Measurements from ENCODE around the gene UBE2O.

UBE2O gene

GRCh38 chr17:76414334-76415295 lies 38.3 kb downstream of the UBE2O start:
- DNase-seq (ENCODE audit: low spot score), result peak; percentile 84

DNA sequence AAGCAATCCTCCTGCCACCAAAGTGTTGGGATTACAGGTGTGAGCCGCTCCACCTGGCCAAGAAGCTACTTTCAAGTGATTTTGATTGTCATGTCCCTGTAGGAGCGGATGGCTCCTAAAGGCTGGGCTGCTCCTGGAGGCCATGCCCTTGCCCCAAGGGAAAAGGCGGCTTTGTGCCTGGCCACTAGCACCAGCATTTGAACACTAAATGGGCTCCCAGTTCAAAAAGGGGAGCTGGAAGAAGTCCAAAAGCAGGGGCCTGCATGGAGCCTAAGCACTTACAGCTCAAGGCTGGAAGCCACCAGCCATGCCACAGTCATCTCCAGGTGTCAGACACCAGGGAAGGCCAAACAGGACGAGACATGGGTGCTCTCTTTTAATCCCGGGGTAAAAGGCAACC lies 41.7 kb downstream of the UBE2O start:
- DNase-seq (ENCODE audit: low spot score), result no peak

DNA sequence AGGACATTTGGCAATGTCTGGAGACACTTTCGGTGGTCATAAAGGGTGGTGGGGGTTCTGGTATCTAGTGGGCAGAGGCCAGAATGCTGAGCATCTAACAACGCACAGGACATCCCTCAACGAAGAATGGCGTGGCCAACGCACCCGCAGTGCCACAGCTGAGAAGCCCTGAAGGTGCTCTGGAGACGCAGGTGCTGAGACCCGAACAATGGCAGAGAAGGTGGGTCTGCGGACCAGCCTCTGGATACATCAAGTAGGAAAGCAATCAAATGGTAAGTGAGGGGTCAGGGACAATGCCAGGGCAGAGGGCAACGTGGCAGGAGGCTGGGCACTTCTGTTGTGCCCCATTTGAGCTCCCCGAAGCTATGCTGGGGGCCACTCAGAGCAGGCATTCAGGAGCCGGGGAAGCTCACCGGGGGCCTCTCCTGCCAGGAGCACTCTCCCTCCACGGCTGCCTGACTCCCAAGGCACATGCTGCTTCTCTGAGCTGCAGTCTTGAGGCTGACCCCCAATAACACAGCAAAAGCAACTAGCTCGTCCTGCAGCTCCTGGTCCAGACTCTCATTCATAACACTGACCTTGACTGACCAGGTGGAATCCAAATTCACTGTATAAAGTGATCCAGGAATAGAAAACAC lies 42.5 kb downstream of the UBE2O start:
- DNase-seq (ENCODE audit: low spot score), result no peak

DNA sequence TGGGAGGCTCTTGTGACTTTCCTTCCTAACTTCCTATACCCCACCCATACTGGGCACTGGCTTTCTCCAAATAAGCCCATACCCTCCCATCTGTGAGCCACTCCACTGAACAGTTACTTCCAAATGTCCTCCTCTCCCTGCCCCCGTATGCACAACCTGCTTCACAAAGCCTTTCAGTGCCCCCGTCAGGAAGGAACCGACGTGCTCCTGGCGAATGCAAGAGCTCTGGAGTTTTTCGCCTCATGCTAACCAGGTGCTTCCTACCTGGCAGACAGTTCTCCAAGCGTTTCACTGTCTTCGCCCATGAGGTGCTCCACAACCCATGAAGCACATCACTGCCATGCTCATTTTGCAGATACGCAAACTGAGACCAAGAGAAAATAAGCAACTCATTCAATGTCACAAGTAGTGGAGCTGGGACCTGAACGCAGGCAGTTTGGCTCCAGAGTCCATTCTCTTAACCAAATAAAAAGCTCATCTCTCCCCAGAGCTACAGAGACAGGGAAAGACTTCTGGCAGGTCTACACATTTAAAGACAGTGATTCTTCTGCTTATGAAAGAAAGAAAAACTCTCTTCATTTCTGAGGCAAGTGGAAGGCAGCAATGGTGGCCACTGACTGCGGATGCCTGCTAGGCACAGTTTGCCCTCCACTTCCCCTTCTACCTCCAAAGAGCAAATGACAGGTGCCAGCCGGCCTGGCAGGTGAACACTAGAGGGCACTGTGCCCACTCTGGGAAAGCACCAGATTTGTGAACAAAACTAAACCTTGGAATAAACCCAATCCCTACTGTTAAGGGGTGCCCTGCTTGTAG lies 44.7 kb downstream of the UBE2O start:
- peak; percentile 85 for DNase-seq (ENCODE audit: low spot score)

DNA sequence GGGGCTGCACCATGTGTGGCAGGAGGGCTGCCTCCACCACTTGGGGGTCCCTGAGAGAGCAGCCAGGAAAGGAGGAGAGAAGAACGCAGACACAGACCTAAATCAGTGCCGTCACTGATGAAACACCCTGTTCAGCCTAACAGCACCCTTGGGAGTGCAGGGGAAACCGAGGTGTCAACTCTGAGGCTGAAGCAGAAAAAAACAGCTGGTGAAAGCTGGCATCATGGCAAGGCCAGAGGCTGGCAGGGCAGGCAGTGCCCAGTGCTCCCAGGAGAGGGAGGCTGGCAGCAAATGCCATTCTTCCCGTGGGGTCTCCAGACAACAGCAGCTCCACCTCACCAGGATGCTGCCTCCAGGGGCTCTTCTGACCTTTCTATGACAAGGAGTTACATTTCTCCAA lies 45.4 kb downstream of the UBE2O start:
- DNase-seq (ENCODE audit: low spot score), result no peak

GRCh38 chr17:76405967-76406647 lies 46.8 kb downstream of the UBE2O start:
- peak; percentile 90 for DNase-seq (ENCODE audit: low spot score)

GRCh38 chr17:76405607-76405966 lies 47.4 kb downstream of the UBE2O start:
- no peak for DNase-seq (ENCODE audit: low spot score)

GRCh38 chr17:76404976-76405563 lies 47.9 kb downstream of the UBE2O start:
- DNase-seq (ENCODE audit: low spot score), result no peak

DNA sequence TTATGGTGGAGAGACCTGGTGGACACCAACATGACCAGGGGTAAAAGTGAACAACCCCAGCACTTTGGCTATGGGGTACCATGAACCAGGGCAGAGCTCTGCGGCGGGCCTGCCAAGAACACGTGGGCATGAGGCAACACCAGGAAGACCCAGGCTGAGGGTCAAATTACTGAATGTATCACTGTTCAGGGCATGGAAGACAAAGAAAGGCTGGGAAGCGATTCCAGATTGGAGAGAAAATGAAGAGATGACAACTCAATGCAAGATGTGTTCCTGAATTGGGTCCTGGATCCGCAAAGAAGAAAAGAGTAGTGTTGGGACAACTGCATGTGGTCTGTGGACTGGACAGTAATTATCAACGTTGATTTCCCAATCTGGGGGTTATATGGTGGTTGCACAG lies 48.7 kb downstream of the UBE2O start:
- no peak for DNase-seq (ENCODE audit: low spot score)

DNA sequence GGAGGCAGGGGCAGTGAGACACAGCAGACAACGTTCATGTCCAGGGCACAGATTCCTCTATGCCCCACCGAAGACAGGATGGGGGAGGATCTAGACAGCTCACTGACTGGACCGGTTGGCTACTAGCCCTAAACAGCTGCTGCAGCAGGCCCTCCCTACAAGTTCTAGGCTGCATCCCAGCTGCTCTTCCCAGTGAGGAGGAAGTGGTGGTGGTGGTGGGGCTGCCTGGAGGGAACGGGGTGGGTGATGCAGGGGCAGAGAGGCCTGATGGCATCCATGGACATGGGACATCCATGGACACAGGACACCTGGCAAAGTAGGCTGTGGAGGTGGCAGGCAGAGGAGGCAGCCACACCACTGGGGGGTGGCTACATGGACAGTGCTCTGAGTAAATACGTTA lies 50.2 kb downstream of the UBE2O start:
- no peak for DNase-seq (ENCODE audit: low spot score)

- DNase-seq (ENCODE audit: low spot score), result no peak
Measured at GRCh38 chr17:76399175-76400172, 53.5 kb downstream of the UBE2O start.

GRCh38 chr17:76398523-76399174 lies 54.3 kb downstream of the UBE2O start:
- DNase-seq (ENCODE audit: low spot score), result no peak

DNA sequence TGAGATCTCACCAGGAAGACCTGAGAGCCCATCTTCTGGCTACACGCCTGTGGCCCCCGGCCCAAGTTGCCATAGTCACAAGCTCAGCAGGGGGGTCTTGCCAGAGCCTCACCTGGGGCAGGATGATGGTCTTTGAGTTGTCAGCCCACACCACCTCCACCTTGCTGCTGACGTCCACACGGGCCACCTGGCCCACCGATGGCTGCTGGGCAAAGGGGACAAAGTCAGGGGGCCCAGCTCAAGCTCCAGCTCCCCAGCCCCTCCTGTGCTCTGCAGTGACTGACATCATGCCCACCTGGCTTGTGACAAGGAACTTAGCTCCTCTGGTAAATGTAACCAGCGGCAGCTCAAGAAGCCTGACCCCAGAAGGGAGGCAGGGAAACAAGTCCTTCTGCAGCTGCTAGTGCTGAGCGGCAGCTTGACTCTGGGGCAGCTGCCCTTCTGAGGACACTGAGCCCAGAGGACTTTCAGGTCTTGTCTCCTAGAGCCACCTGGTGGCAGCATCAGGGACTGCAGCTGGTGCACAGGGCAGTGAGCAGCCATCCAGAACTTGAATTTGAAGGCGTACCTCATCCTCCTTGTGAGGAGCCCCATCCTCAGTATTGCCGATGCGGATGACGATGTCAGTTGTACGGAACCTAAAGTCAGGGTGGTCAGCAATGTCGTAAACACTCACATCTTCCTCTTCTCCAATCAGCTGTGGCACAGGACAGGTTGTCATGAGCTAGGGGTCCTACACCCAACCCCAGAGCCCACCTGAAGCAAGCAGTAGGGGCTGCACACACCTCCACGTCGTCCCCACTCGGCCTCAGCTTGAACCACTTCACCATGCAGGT lies 55.0 kb downstream of the UBE2O start:
- peak; percentile 89 for DNase-seq (ENCODE audit: low spot score)

DNA sequence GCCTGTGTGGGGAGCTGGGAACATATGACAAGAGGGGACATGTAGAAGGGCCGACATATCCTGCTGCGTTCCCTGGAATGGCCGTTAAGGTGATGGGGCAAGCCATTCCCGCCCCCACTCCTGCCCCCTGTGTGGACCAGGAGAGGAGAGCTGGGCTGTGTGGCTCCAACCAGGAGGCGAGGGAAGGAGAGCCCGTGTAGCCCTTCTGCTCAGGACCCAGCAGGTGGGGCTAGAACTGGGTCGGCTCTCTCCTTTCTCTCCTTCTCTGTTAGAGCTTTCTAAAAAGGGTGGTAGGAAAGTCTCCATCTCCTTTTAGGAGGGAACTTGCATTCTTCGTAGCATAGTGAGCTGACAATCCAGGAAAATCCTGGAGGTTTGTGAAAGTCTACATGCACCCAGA lies 55.8 kb downstream of the UBE2O start:
- DNase-seq (ENCODE audit: low spot score), result no peak

GRCh38 chr17:76395980-76396379 lies 57.0 kb downstream of the UBE2O start:
- DNase-seq (ENCODE audit: low spot score), result no peak

DNA sequence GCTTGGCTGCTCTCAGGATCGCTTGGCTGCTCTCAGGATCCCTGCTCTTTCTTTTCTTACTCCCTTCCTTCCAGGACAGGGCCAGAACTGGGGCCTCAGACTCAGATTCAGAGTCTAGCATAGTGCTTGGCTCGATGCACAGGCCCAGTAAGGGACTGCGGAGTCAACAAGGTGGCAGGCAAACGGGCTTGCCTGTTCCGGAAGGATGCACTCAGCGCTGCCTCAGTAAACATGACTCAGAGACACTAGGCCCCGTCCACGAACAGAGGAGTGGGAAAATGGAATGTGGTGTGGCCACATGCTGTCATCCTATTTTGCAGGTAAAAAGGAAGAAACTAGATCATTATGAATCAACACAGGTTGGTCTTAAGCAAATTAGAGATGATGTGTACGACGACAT lies 58.8 kb downstream of the UBE2O start:
- no peak for DNase-seq (ENCODE audit: low spot score)

DNA sequence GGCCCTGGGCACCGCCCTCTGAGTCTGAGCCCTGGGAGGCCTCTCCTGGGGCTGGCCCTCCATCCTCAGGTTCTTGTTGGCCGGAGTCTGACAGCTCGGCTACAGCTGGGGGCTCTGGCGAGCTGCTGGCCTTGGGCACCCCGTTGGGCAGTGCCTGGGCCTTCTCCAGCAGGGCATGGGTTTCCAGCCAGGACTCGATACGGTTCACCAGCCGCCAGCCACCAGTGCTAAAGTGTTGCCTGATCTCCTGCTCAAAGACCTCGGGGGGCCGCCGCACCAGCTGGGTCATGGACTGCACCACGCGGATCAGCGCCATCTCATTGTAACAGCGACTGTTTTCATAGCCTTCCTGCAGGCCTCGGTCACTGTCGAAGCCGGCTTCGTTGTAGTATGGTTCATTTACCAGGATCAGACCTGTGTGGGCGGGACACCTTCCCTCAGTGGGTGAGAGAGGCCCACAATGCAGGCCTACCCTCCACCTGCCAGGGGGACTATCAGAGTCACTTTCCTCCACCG lies 61.7 kb downstream of the UBE2O start:
- no peak for DNase-seq (ENCODE audit: low spot score)

- DNase-seq (ENCODE audit: low spot score), result no peak
Measured at GRCh38 chr17:76390003-76390421, 62.9 kb downstream of the UBE2O start.

Data from hematopoietic multipotent progenitor cell treated with erythropoietin and hydrocortisone succinate and interleukin-3 and kit ligand, for 17 days (in vitro differentiated cells).